ENCODE measurements around the gene KCNMA1. TPM values are rescaled to one million over a fixed set of nuclear protein-coding genes. Genes with fewer than 3 reads are reported as not detected.
A peak's percentile ranks its signal among the peaks of the same experiment; 100 is the strongest.

The KCNMA1 gene
- total RNA-seq, 1 donor from 2014 or later: 94.3 TPM

- intact Hi-C loops (cut with DNase I): loop anchor here (10.0 kb wide), 1 partner anchor 81 kb away; no protein-coding TSS in a partner anchor
- H3K4me1 ChIP-seq: peaks cover 26% of the 10 kb centered on the region
- no peak for TF ChIP-seq POLR2A (IDR thresholded peaks at IDR 0.05)
- no peak for TF ChIP-seq POLR2AphosphoS5 (IDR thresholded peaks at IDR 0.05; ENCODE audit: insufficient read depth in 1 of 2, low read depth in 1 of 2)
- no peak for TF ChIP-seq CTCF (IDR thresholded peaks at IDR 0.05)
- no peaks in the 10 kb centered on the region for H3K36me3 ChIP-seq
- H3K4me3 ChIP-seq: no peak overlapping the region
- H3K9me3 ChIP-seq: no peaks in the 10 kb centered on the region
- peak overlapping the region; percentile 42 for H3K27ac ChIP-seq
- no peak for DNase-seq (ENCODE audit: extremely low spot score in 2 of 2)
- H3K27me3 ChIP-seq: no peaks in the 10 kb centered on the region
These were observed 531.8 kb downstream of the KCNMA1 start for GRCh38 chr10:77105761-77106221.

GRCh38 chr10:77104459-77104980 is 533.1 kb downstream of the KCNMA1 start:
- intact Hi-C loops (cut with DNase I): loop anchor here (10.0 kb wide), 1 partner anchor 80 kb away; no protein-coding TSS in a partner anchor
- DNase-seq (ENCODE audit: extremely low spot score in 2 of 2): peak in 1 of 2 donors; percentile 93
- TF ChIP-seq POLR2AphosphoS5 (IDR thresholded peaks at IDR 0.05; ENCODE audit: insufficient read depth in 1 of 2, low read depth in 1 of 2) (peak in 1 of 2 donors; percentile 27), CTCF (IDR thresholded peaks at IDR 0.05) (no peak), POLR2A (IDR thresholded peaks at IDR 0.05) (no peak)

GRCh38 chr10:77103213-77103612 is 534.4 kb downstream of the KCNMA1 start:
- intact Hi-C loops (cut with DNase I): loop anchor here (10.0 kb wide), 1 partner anchor 78 kb away; no protein-coding TSS in a partner anchor
- DNase-seq (ENCODE audit: extremely low spot score in 2 of 2): no peak
- Histone ChIP-seq H3K27me3 (no peaks in the 10 kb centered on the region), H3K27ac (no peak overlapping the region), H3K9me3 (no peaks in the 10 kb centered on the region), H3K36me3 (no peaks in the 10 kb centered on the region), H3K4me1 (peaks cover 20% of the 10 kb centered on the region), H3K4me3 (no peak overlapping the region)
- TF ChIP-seq CTCF (IDR thresholded peaks at IDR 0.05): no peak
- no peak for TF ChIP-seq POLR2AphosphoS5 (IDR thresholded peaks at IDR 0.05; ENCODE audit: insufficient read depth in 1 of 2, low read depth in 1 of 2)
- TF ChIP-seq POLR2A (IDR thresholded peaks at IDR 0.05): no peak

More at GRCh38 chr10:77104459-77104980, 533.1 kb downstream of the KCNMA1 start:
- Histone ChIP-seq H3K4me3 (no peak overlapping the region), H3K27me3 (no peaks in the 10 kb centered on the region), H3K4me1 (peaks cover 20% of the 10 kb centered on the region), H3K9me3 (no peaks in the 10 kb centered on the region), H3K36me3 (no peaks in the 10 kb centered on the region), H3K27ac (peak overlapping the region; percentile 53)

- Histone ChIP-seq H3K9me3 (no peaks in the 10 kb centered on the region), H3K4me3 (no peak overlapping the region), H3K36me3 (no peaks in the 10 kb centered on the region), H3K27ac (no peak overlapping the region), H3K4me1 (peaks cover 13% of the 10 kb centered on the region), H3K27me3 (no peaks in the 10 kb centered on the region)
- intact Hi-C loops (cut with DNase I): loop anchor here (10.0 kb wide), 1 partner anchor 77 kb away; no protein-coding TSS in a partner anchor
- no peak for DNase-seq (ENCODE audit: extremely low spot score in 2 of 2)
- TF ChIP-seq POLR2A (IDR thresholded peaks at IDR 0.05): no peak
- TF ChIP-seq CTCF (IDR thresholded peaks at IDR 0.05): no peak
- TF ChIP-seq POLR2AphosphoS5 (IDR thresholded peaks at IDR 0.05; ENCODE audit: insufficient read depth in 1 of 2, low read depth in 1 of 2): no peak
These were observed 536.3 kb downstream of the KCNMA1 start for GRCh38 chr10:77101341-77101740.

GRCh38 chr10:77099136-77099535 is 538.5 kb downstream of the KCNMA1 start:
- intact Hi-C loops (cut with DNase I): no loop called here
- no peak for DNase-seq (ENCODE audit: extremely low spot score in 2 of 2)
- no peak overlapping the region for H3K4me3 ChIP-seq
- H3K27me3 ChIP-seq: no peaks in the 10 kb centered on the region
- H3K27ac ChIP-seq: no peak overlapping the region
- H3K4me1 ChIP-seq: no peaks in the 10 kb centered on the region
- no peaks in the 10 kb centered on the region for H3K9me3 ChIP-seq
- TF ChIP-seq POLR2A (IDR thresholded peaks at IDR 0.05) (no peak), CTCF (IDR thresholded peaks at IDR 0.05) (no peak), POLR2AphosphoS5 (IDR thresholded peaks at IDR 0.05; ENCODE audit: insufficient read depth in 1 of 2, low read depth in 1 of 2) (no peak)
- H3K36me3 ChIP-seq: no peaks in the 10 kb centered on the region

All from vagina (tissue), 2 donors.